Measurements from ENCODE around the gene SNED1. TPM values are rescaled to one million over a fixed set of nuclear protein-coding genes. Genes with fewer than 3 reads are reported as not detected.

Gene SNED1
- polyA plus RNA-seq, 1 donor from 2014 or later: 0.32 TPM

GRCh38 chr2:240982821-240983281 lies 15.6 kb upstream of the SNED1 start:
- no peaks in the 10 kb centered on the region for H3K36me3 ChIP-seq (ENCODE audit: insufficient read depth, low read length)
- no peaks in the 10 kb centered on the region for H3K9me2 ChIP-seq (ENCODE audit: insufficient read depth, low read length)
- peaks cover 16% of the 10 kb centered on the region for H3K27me3 ChIP-seq (ENCODE audit: insufficient read depth, low read depth, low read length)
- TF ChIP-seq SMC3 (conservative IDR thresholded peaks at IDR 0.05; ENCODE audit: poor library complexity) (no peak), EZH2 (IDR thresholded peaks at IDR 0.05; ENCODE audit: borderline replicate concordance, insufficient read depth, low read length, poor library complexity, severe bottlenecking) (no peak), CTCF (IDR thresholded peaks at IDR 0.05; ENCODE audit: poor library complexity, severe bottlenecking) (no peak), REST (IDR thresholded peaks at IDR 0.05; ENCODE audit: borderline replicate concordance) (no peak), RAD21 (conservative IDR thresholded peaks at IDR 0.05) (no peak), TAF1 (IDR thresholded peaks at IDR 0.05; ENCODE audit: low read depth) (no peak), EP300 (conservative IDR thresholded peaks at IDR 0.05; ENCODE audit: poor library complexity, severe bottlenecking) (no peak), POLR2AphosphoS5 (IDR thresholded peaks at IDR 0.05) (no peak), MXI1 (conservative IDR thresholded peaks at IDR 0.05; ENCODE audit: poor library complexity, severe bottlenecking) (no peak)
- H3K9me3 ChIP-seq (ENCODE audit: low read length): no peaks in the 10 kb centered on the region
- no peak overlapping the region for H3K27ac ChIP-seq (ENCODE audit: low read length)
- H3K79me2 ChIP-seq (replicated peaks; ENCODE audit: insufficient read depth, low read length): no peaks in the 10 kb centered on the region
- no peak overlapping the region for H3K4me3 ChIP-seq (ENCODE audit: low read length)
- no peaks in the 10 kb centered on the region for H4K20me1 ChIP-seq (ENCODE audit: insufficient read depth)
- no peak overlapping the region for H3K4me2 ChIP-seq (ENCODE audit: low read length)
- H2AFZ ChIP-seq (ENCODE audit: low read depth, low read length): no peak overlapping the region
- H3F3A ChIP-seq (ENCODE audit: insufficient read depth, low read length, poor library complexity, severe bottlenecking): no peaks in the 10 kb centered on the region
- no peak overlapping the region for H3K9ac ChIP-seq (ENCODE audit: low read length)

GRCh38 chr2:240983361-240983995 lies 14.9 kb upstream of the SNED1 start:
- Histone ChIP-seq H3K4me3 (ENCODE audit: low read length) (no peak overlapping the region), H3F3A (ENCODE audit: insufficient read depth, low read length, poor library complexity, severe bottlenecking) (no peaks in the 10 kb centered on the region), H3K79me2 (replicated peaks; ENCODE audit: insufficient read depth, low read length) (no peaks in the 10 kb centered on the region), H4K20me1 (ENCODE audit: insufficient read depth) (no peaks in the 10 kb centered on the region), H3K9me2 (ENCODE audit: insufficient read depth, low read length) (no peaks in the 10 kb centered on the region), H3K9me3 (ENCODE audit: low read length) (no peaks in the 10 kb centered on the region), H3K9ac (ENCODE audit: low read length) (no peak overlapping the region), H3K36me3 (ENCODE audit: insufficient read depth, low read length) (no peaks in the 10 kb centered on the region), H3K27me3 (ENCODE audit: insufficient read depth, low read depth, low read length) (peaks cover 16% of the 10 kb centered on the region), H3K4me2 (ENCODE audit: low read length) (no peak overlapping the region), H2AFZ (ENCODE audit: low read depth, low read length) (no peak overlapping the region), H3K27ac (ENCODE audit: low read length) (no peak overlapping the region)
- TF ChIP-seq CTCF (IDR thresholded peaks at IDR 0.05; ENCODE audit: poor library complexity, severe bottlenecking) (peak; percentile 67), MXI1 (conservative IDR thresholded peaks at IDR 0.05; ENCODE audit: poor library complexity, severe bottlenecking) (no peak), EP300 (conservative IDR thresholded peaks at IDR 0.05; ENCODE audit: poor library complexity, severe bottlenecking) (no peak), TAF1 (IDR thresholded peaks at IDR 0.05; ENCODE audit: low read depth) (no peak), POLR2AphosphoS5 (IDR thresholded peaks at IDR 0.05) (no peak), REST (IDR thresholded peaks at IDR 0.05; ENCODE audit: borderline replicate concordance) (no peak), EZH2 (IDR thresholded peaks at IDR 0.05; ENCODE audit: borderline replicate concordance, insufficient read depth, low read length, poor library complexity, severe bottlenecking) (no peak), RAD21 (conservative IDR thresholded peaks at IDR 0.05) (peak; percentile 26), SMC3 (conservative IDR thresholded peaks at IDR 0.05; ENCODE audit: poor library complexity) (peak; percentile 28)

Measured in neural cell (in vitro differentiated cells).